GM12878 (cell line): ENCODE results near the gene SLC47A2. TPM values are rescaled to one million over a fixed set of nuclear protein-coding genes. Genes with fewer than 3 reads are reported as not detected.

ENCODE experiments used
- ATAC-seq: fragments of 200-7000 bp; cut with Tn5 transposase; 3 replicates; pipeline ENCODE4 v1.9.1; 2020; ENCODE audit warnings: mild to moderate bottlenecking, moderate library complexity
- BruUV-seq: library from RNA; stranded (reverse); fragments of 400-500 nt; replicated peaks from 2 replicates; lab custom pipeline; 2021; lab: Mats Ljungman, UMichigan
- CTCF ChIA-PET: fragments of 300-600 bp; sonication (Branson Sonifier 250); formaldehyde crosslinking; extraction: SDS; loops from one replicate; lab custom pipeline; 2021; ENCODE audit warnings: inconsistent platforms; lab: Yijun Ruan, JAX
- POLR2A ChIA-PET: fragments of 350-600 bp; formaldehyde crosslinking; extraction: SDS; loops from one replicate; lab custom pipeline; 2021; ENCODE audit warnings: inconsistent platforms; lab: Charles Lee
- RAD21 ChIA-PET: fragments of 300-600 bp; sonication (Branson Sonifier 250); formaldehyde crosslinking; loops from one replicate; lab custom pipeline; 2023; ENCODE audit warnings: antibody characterized with exemption; ENCODE audit not compliant: unreplicated experiment; lab: Charles Lee
- SMC1A ChIA-PET: fragments of 300-600 bp; sonication (Branson Sonifier 250); formaldehyde crosslinking; loops from one replicate; lab custom pipeline; 2023; ENCODE audit not compliant: unreplicated experiment, uncharacterized antibody; lab: Charles Lee
- DNase-seq: peaks from one replicate; pipeline ENCODE4 v3.0.0-alpha.2; 2011; ENCODE audit warnings: low read depth, low spot score
- FAIRE-seq: peaks from 3 replicates; lab custom pipeline; 2011; peaks lifted over from hg19 to GRCh38; lab: Jason Lieb, UNC
- H2AFZ ChIP-seq: 2 replicates; pipeline ENCODE4 v1.6.0; 2011; ENCODE audit warnings: low read depth, low read length, control low read depth; ENCODE audit not compliant: control insufficient read depth
- H3K27ac ChIP-seq: 2 replicates; pipeline ENCODE4 v1.5.1; 2011; ENCODE audit warnings: control low read depth; ENCODE audit not compliant: control insufficient read depth, insufficient read depth
- H3K27me3 ChIP-seq, 2 experiments: replicated peaks in 1 of 2; 2 replicates each; pipeline versions ENCODE4 v1.6.0 to v1.6.1; 2011; ENCODE audit warnings: low read length in 1 of 2; ENCODE audit not compliant: control insufficient read depth in 2 of 2, insufficient read depth in 2 of 2
- H3K36me3 ChIP-seq, 2 experiments: 2 replicates each; pipeline ENCODE4 v1.5.1; 2011; ENCODE audit warnings: low read length in 1 of 2; ENCODE audit not compliant: control insufficient read depth in 2 of 2, insufficient read depth in 2 of 2
- H3K4me1 ChIP-seq: 2 replicates; pipeline ENCODE4 v1.6.1; 2011; ENCODE audit warnings: mild to moderate bottlenecking, low read length, moderate library complexity, mixed read lengths; ENCODE audit not compliant: control insufficient read depth, insufficient read depth
- H3K4me2 ChIP-seq: 2 replicates; pipeline ENCODE4 v1.6.0; 2011; ENCODE audit warnings: control low read depth; ENCODE audit not compliant: control insufficient read depth, insufficient read depth
- H3K4me3 ChIP-seq: fragments of 200-600 bp; sonication (generic); 2 replicates; pipeline ENCODE4 v1.5.1; 2016
- H3K79me2 ChIP-seq: 2 replicates; pipeline ENCODE4 v1.6.0; 2011; ENCODE audit warnings: low read length; ENCODE audit not compliant: control insufficient read depth, insufficient read depth
- H3K9ac ChIP-seq: 2 replicates; pipeline ENCODE4 v1.8.0; 2011; ENCODE audit warnings: low read length, control low read depth, mixed read lengths; ENCODE audit not compliant: control insufficient read depth, insufficient read depth
- H3K9me3 ChIP-seq: replicated peaks from 3 replicates; pipeline ENCODE4 v1.5.1; 2011; ENCODE audit warnings: mild to moderate bottlenecking, low read length; ENCODE audit not compliant: control insufficient read depth, insufficient read depth
- H4K20me1 ChIP-seq: 2 replicates; pipeline ENCODE4 v1.6.0; 2011; ENCODE audit not compliant: control insufficient read depth, insufficient read depth
- NR2F1 ChIP-seq: fragments of 450-650 bp; conservative IDR thresholded peaks from 2 replicates; pipeline ENCODE4 v1.6.1; 2017; ENCODE audit warnings: mild to moderate bottlenecking
- WGBS: methylation state at CpG from one replicate; pipeline ENCODE4 v1.1.6; 2016; ENCODE audit warnings: low lambda C conversion rate; ENCODE audit not compliant: insufficient replicate concordance, insufficient coverage; ENCODE audit errors: missing lambda C conversion rate; 5-methylcytosine and 5-hydroxymethylcytosine counted together
- in situ Hi-C: fragments of 300-500 bp; cut with MboI; formaldehyde crosslinking; loops from 9 replicates; pipeline ENCODE4 v1.14.3; 2018; ENCODE audit warnings: mixed read lengths
- intact Hi-C: fragments of 100-400 bp; cut with micrococcal nuclease; formaldehyde crosslinking; loops from one replicate; pipeline ENCODE4 v1.14.2; 2022; ENCODE audit not compliant: unreplicated experiment
- polyA plus RNA-seq, 11 experiments: library from polyadenylated mRNA; depleted of rRNA in 4 of 11; unstranded in 6 of 11; stranded (reverse) in 5 of 11; fragments of >200 nt; fragmentation: Nextera tagmentation in 4 of 11; fragmentation: Illumina TruSeq in 1 of 11; extraction: Ambion mirVana in 4 of 11; extraction: Trizol in 1 of 11; gene quantifications; 1 replicate in 1 of 11; 2 replicates in 10 of 11; pipeline versions ENCODE4 v1.2.1 to v1.2.3, GENCODE V29; 2011 to 2016; ENCODE audit warnings: inconsistent platforms in 2 of 11, missing spikeins in 2 of 11, low read depth in 1 of 11
- total RNA-seq, 4 experiments: library from RNA; depleted of rRNA in 3 of 4; stranded (reverse); fragments of >200 nt in 3 of 4; fragmentation: Illumina TruSeq in 1 of 4; extraction: Trizol in 1 of 4; gene quantifications; 2 replicates each; pipeline versions ENCODE4 v1.2.1 to v1.2.3, GENCODE V29; 2013 to 2021
- TF ChIP-seq, protein P1 (sequence below): fragments of 450-650 bp; formaldehyde crosslinking; IDR thresholded peaks from 2 replicates; pipeline ENCODE4 v1.4.0; 2022; ENCODE audit warnings: mild to moderate bottlenecking, moderate library complexity

Gene SLC47A2
- total and polyA plus RNA-seq, 10 of the 15 experiments (the other 5 are each of a cell fraction or from before 2014, with no cell fraction given) = not detected

DNA sequence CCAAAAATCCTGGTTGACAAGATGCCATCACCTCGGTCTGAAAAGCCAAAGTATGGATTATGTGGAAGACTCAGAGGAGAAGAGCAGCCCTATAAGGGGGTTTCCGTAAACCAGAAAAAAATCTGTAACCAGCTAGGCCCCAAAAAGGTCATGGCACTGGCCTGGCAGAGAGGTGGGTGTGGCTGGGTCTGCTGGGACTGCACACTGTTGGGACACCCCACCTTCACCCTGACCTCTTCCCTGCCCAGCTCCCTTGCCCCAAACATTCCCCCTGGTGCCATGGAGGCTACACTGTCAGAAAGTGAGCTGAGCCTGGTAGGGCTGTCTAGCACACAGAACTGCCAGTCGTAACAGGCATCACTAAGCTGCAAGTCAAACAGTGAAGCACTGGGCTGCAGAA, 6.5 kb downstream of the SLC47A2 start:
- H3K4me3 ChIP-seq = no peak overlapping the region
- H3K36me3 ChIP-seq = no peaks in the 10 kb centered on the region
- DNase-seq (no peak), ATAC-seq (no peak), FAIRE-seq (no peak)
- WGBS = 67% methylated on average over 3 of the region's 3 CpGs
- ChIA-PET RAD21 (interaction anchor here (0.5 kb wide), 1 partner anchor 313 kb away, joined by 3 read pairs; no protein-coding TSS in a partner anchor), CTCF (interaction anchor here (0.9 kb wide), 2 partner anchors 8 to 63 kb away, joined by 3 to 4 read pairs; no protein-coding TSS in a partner anchor), POLR2A (no interaction called here), SMC1A (no interaction called here)
- 0 out of 2 replicates have a peak, but pooled peaks have one; percentile 15 for TF ChIP-seq NR2F1
- TF ChIP-seq, protein P1, sequence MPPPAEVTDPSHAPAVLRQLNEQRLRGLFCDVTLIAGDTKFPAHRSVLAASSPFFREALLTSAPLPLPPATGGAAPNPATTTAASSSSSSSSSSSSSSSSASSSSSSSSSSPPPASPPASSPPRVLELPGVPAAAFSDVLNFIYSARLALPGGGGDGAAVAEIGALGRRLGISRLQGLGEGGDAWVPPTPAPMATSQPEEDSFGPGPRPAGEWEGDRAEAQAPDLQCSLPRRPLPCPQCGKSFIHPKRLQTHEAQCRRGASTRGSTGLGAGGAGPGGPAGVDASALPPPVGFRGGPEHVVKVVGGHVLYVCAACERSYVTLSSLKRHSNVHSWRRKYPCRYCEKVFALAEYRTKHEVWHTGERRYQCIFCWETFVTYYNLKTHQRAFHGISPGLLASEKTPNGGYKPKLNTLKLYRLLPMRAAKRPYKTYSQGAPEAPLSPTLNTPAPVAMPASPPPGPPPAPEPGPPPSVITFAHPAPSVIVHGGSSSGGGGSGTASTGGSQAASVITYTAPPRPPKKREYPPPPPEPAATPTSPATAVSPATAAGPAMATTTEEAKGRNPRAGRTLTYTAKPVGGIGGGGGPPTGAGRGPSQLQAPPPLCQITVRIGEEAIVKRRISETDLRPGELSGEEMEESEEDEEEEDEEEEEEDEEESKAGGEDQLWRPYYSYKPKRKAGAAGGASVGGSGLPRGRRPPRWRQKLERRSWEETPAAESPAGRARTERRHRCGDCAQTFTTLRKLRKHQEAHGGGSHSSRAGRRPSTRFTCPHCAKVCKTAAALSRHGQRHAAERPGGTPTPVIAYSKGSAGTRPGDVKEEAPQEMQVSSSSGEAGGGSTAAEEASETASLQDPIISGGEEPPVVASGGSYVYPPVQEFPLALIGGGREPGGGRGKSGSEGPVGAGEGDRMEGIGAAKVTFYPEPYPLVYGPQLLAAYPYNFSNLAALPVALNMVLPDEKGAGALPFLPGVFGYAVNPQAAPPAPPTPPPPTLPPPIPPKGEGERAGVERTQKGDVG (CRISPR knock-in tag) = no peak
- no peaks in the 10 kb centered on the region for H3K79me2 ChIP-seq
- in situ Hi-C loops (no loop called here), intact Hi-C loops (no loop called here)
- H3K27me3 ChIP-seq = no peaks in the 10 kb centered on the region
- no peaks in the 10 kb centered on the region for H3K4me1 ChIP-seq
- no peak overlapping the region for H2AFZ ChIP-seq
- H3K27ac ChIP-seq = no peak overlapping the region
- no peaks in the 10 kb centered on the region for H3K9me3 ChIP-seq
- no peak overlapping the region for H3K4me2 ChIP-seq
- no TSS peak for BruUV-seq
- H3K9ac ChIP-seq = no peak overlapping the region
- no peaks in the 10 kb centered on the region for H4K20me1 ChIP-seq
